GM18526 (cell line): ENCODE data around the gene DBT.

Experiments used
- POLR2A ChIP-seq: IDR thresholded peaks from 3 replicates; pipeline ENCODE4 v1.6.1; 2011; ENCODE audit not compliant: insufficient read length; ENCODE audit errors: extremely low read depth

DBT gene

GRCh38 chr1:100219457-100219856, 30.2 kb downstream of the DBT start:
- no peak for TF ChIP-seq POLR2A

- TF ChIP-seq POLR2A = no peak
Observed at GRCh38 chr1:100217834-100218233, 31.8 kb downstream of the DBT start.

GRCh38 chr1:100215101-100215500, 34.5 kb downstream of the DBT start:
- TF ChIP-seq POLR2A = no peak

GRCh38 chr1:100213141-100213540, 36.5 kb downstream of the DBT start:
- no peak for TF ChIP-seq POLR2A

GRCh38 chr1:100206301-100206700, 43.3 kb downstream of the DBT start:
- no peak for TF ChIP-seq POLR2A

- TF ChIP-seq POLR2A = no peak
Observed at GRCh38 chr1:100198596-100198995, 51.0 kb downstream of the DBT start.

GRCh38 chr1:100188617-100189016, 61.0 kb downstream of the DBT start:
- no peak for TF ChIP-seq POLR2A

GRCh38 chr1:100187912-100188311, 61.7 kb downstream of the DBT start:
- TF ChIP-seq POLR2A = no peak

GRCh38 chr1:100184536-100184935, 65.1 kb downstream of the DBT start:
- TF ChIP-seq POLR2A = no peak

- TF ChIP-seq POLR2A = no peak
Observed at GRCh38 chr1:100183370-100183769, 66.3 kb downstream of the DBT start.

- TF ChIP-seq POLR2A = no peak
Observed at GRCh38 chr1:100178091-100178490, 71.5 kb downstream of the DBT start, which contains the start of gene LRRC39. Gene LRRC39, minus strand, starts transcription at chr1:100178256. Its CDS starts 9,740 bp downstream, at chr1:100168516.

- TF ChIP-seq POLR2A = no peak
Observed at GRCh38 chr1:100177295-100178041, 72.2 kb downstream of the DBT start.

- TF ChIP-seq POLR2A = no peak
Observed at GRCh38 chr1:100168051-100168450, 81.6 kb downstream of the DBT start.

- TF ChIP-seq POLR2A = no peak
Observed at GRCh38 chr1:100164702-100165101, 84.9 kb downstream of the DBT start.

- TF ChIP-seq POLR2A = no peak
Observed at GRCh38 chr1:100164216-100164615, 85.4 kb downstream of the DBT start.

- TF ChIP-seq POLR2A = no peak
Observed at GRCh38 chr1:100162881-100163280, 86.8 kb downstream of the DBT start.

GRCh38 chr1:100152271-100152670, 97.4 kb downstream of the DBT start:
- TF ChIP-seq POLR2A = no peak

- no peak for TF ChIP-seq POLR2A
Observed at GRCh38 chr1:100151679-100152078, 98.0 kb downstream of the DBT start.

- no peak for TF ChIP-seq POLR2A
Observed at GRCh38 chr1:100147875-100148274, 101.8 kb downstream of the DBT start.
